K562 (cell line): ENCODE data around the gene EMID1. TPM values are rescaled to one million over a fixed set of nuclear protein-coding genes. Genes with fewer than 3 reads are reported as not detected.

Source experiments
- BCOR ChIP-seq: fragments of 450-650 bp; IDR thresholded peaks from 2 replicates; pipeline ENCODE4 v1.6.1; 2016
- CBFA2T3 ChIP-seq: fragments of 450-650 bp; IDR thresholded peaks from 2 replicates; pipeline ENCODE4 v1.6.1; 2017
- CREM ChIP-seq: IDR thresholded peaks from 2 replicates; pipeline ENCODE4 v1.6.1; 2014; ENCODE audit warnings: antibody characterized with exemption, low read depth
- CTCF ChIP-seq, 3 experiments: IDR thresholded peaks in 2 of 3; conservative IDR thresholded peaks in 1 of 3; 2 replicates each; pipeline ENCODE4 v1.5.1; 2011 to 2012; ENCODE audit warnings: low read length in 3 of 3, mild to moderate bottlenecking in 3 of 3, control low read depth in 2 of 3, improper control_type of control experiment in 1 of 3, inconsistent platforms in 1 of 3, low read depth in 1 of 3, mixed read lengths in 1 of 3, moderate library complexity in 1 of 3; ENCODE audit not compliant: insufficient read depth in 2 of 3
- DDX20 ChIP-seq: fragments of 450-650 bp; IDR thresholded peaks from 2 replicates; pipeline ENCODE4 v1.6.1; 2016; ENCODE audit warnings: missing genetic modification characterization, low read depth, mild to moderate bottlenecking, missing compliant biosample characterization, moderate library complexity
- ETV1 ChIP-seq: fragments of 450-650 bp; conservative IDR thresholded peaks from 2 replicates; pipeline ENCODE4 v1.6.1; 2016; ENCODE audit warnings: missing genetic modification characterization, control low read depth, low read depth, missing compliant biosample characterization
- HCFC1 ChIP-seq: IDR thresholded peaks from 2 replicates; pipeline ENCODE4 v1.6.1; 2012; ENCODE audit warnings: low read depth, low read length, improper control_type of control experiment
- IRF2 ChIP-seq: sonication (generic); formaldehyde crosslinking; IDR thresholded peaks from 2 replicates; pipeline ENCODE4 v1.8.1; 2022; ENCODE audit warnings: mild to moderate bottlenecking, missing genetic modification reagents
- KLF13 ChIP-seq: fragments of 450-650 bp; IDR thresholded peaks from 2 replicates; pipeline ENCODE4 v1.6.1; 2016; ENCODE audit warnings: missing genetic modification characterization, low read depth, mild to moderate bottlenecking, missing compliant biosample characterization, moderate library complexity, borderline replicate concordance
- MBD2 ChIP-seq: sonication (generic); IDR thresholded peaks from 2 replicates; pipeline ENCODE4 v1.6.1; 2016; ENCODE audit warnings: low read depth, borderline replicate concordance
- MEIS2 ChIP-seq: fragments of 450-650 bp; IDR thresholded peaks from 2 replicates; pipeline ENCODE4 v1.6.1; 2014; ENCODE audit warnings: mild to moderate bottlenecking; ENCODE audit not compliant: partially characterized antibody
- MTA3 ChIP-seq: fragments of 450-650 bp; formaldehyde crosslinking; IDR thresholded peaks from 2 replicates; pipeline ENCODE4 v1.6.1; 2017; ENCODE audit warnings: mild to moderate bottlenecking, borderline replicate concordance
- NCOA1 ChIP-seq: fragments of 450-650 bp; IDR thresholded peaks from 2 replicates; pipeline ENCODE4 v1.6.1; 2016; ENCODE audit warnings: low read depth
- RAD21 ChIP-seq, 2 experiments: fragments of 250-450 bp in 1 of 2; fragments of 450-650 bp in 1 of 2; sonication (Bioruptor Pico) in 1 of 2; formaldehyde crosslinking in 1 of 2; IDR thresholded peaks in 1 of 2; conservative IDR thresholded peaks in 1 of 2; 2 replicates each; pipeline versions ENCODE4 v1.4.0 to v1.8.0; 2020 to 2022; ENCODE audit warnings: mild to moderate bottlenecking in 2 of 2, moderate library complexity in 1 of 2
- SMARCC2 ChIP-seq: fragments of 450-650 bp; IDR thresholded peaks from 2 replicates; pipeline ENCODE4 v1.6.1; 2017; ENCODE audit warnings: antibody characterized with exemption, moderate library complexity, mild to moderate bottlenecking, low read depth
- THRA ChIP-seq: fragments of 450-650 bp; IDR thresholded peaks from 2 replicates; pipeline ENCODE4 v1.6.1; 2017; ENCODE audit warnings: mild to moderate bottlenecking, moderate library complexity
- ZBTB2 ChIP-seq: fragments of 450-650 bp; IDR thresholded peaks from 2 replicates; pipeline ENCODE4 v1.6.1; 2016; ENCODE audit warnings: antibody characterized with exemption
- ZKSCAN1 ChIP-seq: fragments of 150-350 bp; IDR thresholded peaks from 2 replicates; pipeline ENCODE4 v1.6.1; 2016; ENCODE audit warnings: low read depth, low read length
- ZNF644 ChIP-seq: fragments of 200-800 bp; sonication (Bioruptor generic); IDR thresholded peaks from 2 replicates; pipeline ENCODE4 v1.6.1; 2016; ENCODE audit warnings: low read depth, missing genetic modification characterization, missing compliant biosample characterization
- polyA plus RNA-seq, 8 experiments: library from polyadenylated mRNA; depleted of rRNA in 4 of 8; stranded (reverse) in 5 of 8; unstranded in 3 of 8; fragments of >200 nt; fragmentation: Nextera tagmentation in 2 of 8; fragmentation: Illumina TruSeq in 1 of 8; extraction: Ambion mirVana in 2 of 8; extraction: Trizol in 1 of 8; gene quantifications; 2 replicates each; pipeline versions ENCODE4 v1.2.1 to v1.2.3, GENCODE V29; 2011 to 2014; ENCODE audit warnings: inconsistent platforms in 1 of 8, missing spikeins in 1 of 8
- total RNA-seq, 7 experiments: library from RNA; depleted of rRNA in 6 of 7; stranded (reverse); fragments of >200 nt in 6 of 7; fragmentation: Illumina TruSeq in 2 of 7; extraction: Trizol in 2 of 7; gene quantifications; 2 replicates each; pipeline versions ENCODE4 v1.2.1 to v1.2.3, GENCODE V29; 2011 to 2021; ENCODE audit warnings: low replicate concordance in 1 of 7

The EMID1 gene
- total and polyA plus RNA-seq, 9 of the 15 experiments (the other 6 are each of a cell fraction or from before 2014, with no cell fraction given): 0.15 to 7.2 (median 2.7) TPM

GRCh38 chr22:29195118-29195963 lies 10.4 kb upstream of the EMID1 start (continued):
- TF ChIP-seq RAD21 (CRISPR knock-in tag; conservative IDR thresholded peaks at IDR 0.05 in 1 of 2, IDR thresholded peaks at IDR 0.05 in 1 of 2) (peak in 1 of 2 experiments; percentile 25; a peak in 1 of 4 replicates), CBFA2T3 (peak; percentile 96), ZBTB2 (peak; percentile 81), IRF2 (no peak), NCOA1 (peak; percentile 91), KLF13 (peak; percentile 37; the same call in 1 of the 2 replicates), SMARCC2 (peak; percentile 63; the same call in 1 of the 2 replicates), ETV1 (peak; percentile 82), CTCF (IDR thresholded peaks at IDR 0.05 in 2 of 3, conservative IDR thresholded peaks at IDR 0.05 in 1 of 3; ENCODE audit: insufficient read depth in 2 of 3, low read depth in 1 of 3, low read length in 3 of 3) (peak in 2 of 3 experiments; percentile 5 to 26; a peak in 2 of 6 replicates), BCOR (peak; percentile 95), DDX20 (peak; percentile 41; the same call in 1 of the 2 replicates), THRA (peak; percentile 97), ZKSCAN1 (0 out of 2 replicates have a peak, but pooled peaks have one; percentile 24), ZNF644 (tag) (no peak), HCFC1 (peak; percentile 4; the same call in 1 of the 2 replicates), MBD2 (peak; percentile 33; the same call in 1 of the 2 replicates), MEIS2 (peak; percentile 77), CREM (peak; percentile 48; the same call in 1 of the 2 replicates), MTA3 (peak; percentile 85)
